ENCODE results near the gene ZNF778.

ZNF778 gene

DNA sequence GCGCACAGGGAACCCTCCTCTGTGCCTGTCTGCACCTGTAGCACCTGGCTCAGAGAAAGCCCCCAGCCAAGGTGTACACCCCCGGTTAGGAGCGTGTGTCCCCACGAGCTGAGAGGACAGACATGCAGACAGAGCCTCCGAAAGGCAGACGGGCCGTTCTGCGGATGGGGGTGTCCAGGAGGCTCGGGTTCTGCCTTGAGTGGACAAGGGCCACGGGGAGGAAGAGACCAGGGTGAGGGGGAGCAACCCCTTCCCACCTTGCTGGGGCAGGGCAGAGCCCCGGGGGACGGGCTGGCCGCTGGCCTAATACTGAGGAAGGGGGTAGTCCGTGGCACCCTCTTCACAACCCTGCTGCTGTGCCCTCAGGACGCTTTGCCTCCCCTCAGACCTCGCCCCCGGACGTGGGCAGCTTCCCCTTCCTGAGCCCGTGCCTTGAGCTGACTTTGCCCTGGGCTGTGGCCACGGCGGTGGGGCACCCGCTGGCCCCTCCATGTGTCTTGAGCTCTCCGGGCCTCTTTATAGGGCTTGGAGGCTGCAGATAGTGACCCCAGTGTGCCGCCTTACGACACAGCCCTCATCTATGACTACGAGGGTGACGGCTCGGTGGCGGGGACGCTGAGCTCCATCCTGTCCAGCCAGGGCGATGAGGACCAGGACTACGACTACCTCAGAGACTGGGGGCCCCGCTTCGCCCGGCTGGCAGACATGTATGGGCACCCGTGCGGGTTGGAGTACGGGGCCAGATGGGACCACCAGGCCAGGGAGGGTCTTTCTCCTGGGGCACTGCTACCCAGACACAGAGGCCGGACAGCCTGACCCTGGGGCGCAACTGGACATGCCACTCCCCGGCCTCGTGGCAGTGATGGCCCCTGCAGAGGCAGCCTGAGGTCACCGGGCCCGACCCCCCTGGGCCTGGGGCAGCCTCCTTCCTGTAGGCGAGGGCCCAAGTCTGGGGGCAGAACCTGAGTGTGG lies 22.9 kb upstream of the ZNF778 start:
- no peak for DNase-seq (ENCODE audit: low spot score)

- DNase-seq (ENCODE audit: low spot score), result no peak
Observed at GRCh38 chr16:89195521-89196171, 21.9 kb upstream of the ZNF778 start.

DNA sequence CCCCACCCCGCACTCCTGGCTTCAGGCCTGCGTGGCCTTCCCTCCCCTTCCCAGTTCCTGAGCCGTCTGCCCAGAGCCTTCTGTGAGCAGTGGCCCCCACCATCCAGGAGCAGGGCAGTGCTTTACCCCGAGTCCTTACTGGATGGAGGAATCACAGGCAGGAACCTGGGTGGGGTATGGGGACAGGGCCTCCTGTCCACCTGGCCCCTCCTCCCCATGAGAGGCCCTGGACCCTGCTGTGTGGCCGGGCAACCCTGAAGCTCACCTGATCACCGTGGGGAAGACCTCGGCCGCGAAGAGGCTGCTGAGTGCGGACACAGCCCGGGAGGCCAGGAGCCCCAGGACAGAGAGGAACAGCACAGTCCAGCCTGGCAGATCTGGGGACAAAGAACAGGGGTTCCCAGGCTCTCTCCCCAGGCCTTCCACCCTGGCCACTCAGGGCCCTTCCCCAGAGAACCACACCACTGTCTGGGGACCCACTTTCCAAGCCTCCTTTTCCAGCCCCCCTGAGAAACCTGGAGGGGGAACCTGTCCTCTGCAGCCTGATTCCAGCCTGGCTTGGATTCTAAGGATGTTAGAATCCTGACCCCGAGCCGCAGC lies 20.4 kb upstream of the ZNF778 start:
- no peak for DNase-seq (ENCODE audit: low spot score)

GRCh38 chr16:89197633-89198416 lies 19.7 kb upstream of the ZNF778 start:
- no peak for DNase-seq (ENCODE audit: low spot score)

- no peak for DNase-seq (ENCODE audit: low spot score)
Observed at GRCh38 chr16:89198417-89199240, 18.9 kb upstream of the ZNF778 start.

DNA sequence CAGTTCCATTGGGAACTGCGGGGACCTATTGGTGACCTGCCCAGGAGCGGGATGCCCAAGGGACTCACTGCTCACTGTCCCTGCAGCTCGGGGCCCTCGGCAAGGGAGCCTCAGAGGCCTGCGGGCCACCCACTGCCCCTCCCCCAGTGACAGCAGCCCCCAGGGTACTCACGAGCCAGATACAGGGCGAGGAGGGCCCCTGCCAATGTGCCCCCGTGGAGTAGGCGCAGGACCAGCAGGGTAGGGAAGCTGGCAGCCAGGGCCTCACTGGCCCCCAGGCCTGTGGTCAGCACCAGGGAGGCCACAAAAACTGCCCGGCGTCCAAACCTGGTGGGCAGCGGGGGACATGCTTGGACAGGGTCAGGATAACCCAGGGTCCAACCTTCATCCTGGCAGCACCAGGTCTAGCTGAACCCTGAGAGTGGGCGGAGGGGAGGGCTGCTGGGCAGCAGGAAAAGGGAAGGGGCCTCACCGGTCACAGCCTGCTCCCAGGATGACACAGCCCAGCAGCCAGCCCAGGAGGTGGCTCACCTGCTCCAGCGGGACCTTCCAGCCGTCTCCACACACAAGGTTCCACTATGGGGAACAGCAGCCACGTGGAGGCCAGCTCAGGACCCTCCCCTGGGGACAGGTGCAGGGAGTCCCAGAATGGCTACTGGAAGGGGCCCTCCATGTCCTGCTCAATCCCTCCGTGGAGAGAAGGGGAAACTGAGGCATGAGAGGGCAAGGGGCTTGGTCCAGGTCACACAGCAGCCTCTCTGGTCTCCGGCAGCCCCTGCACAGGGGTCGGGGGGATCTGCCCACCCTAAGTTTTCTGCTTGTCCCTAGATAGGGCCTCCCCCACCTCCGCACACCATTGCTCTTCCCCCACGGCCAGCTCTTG lies 18.0 kb upstream of the ZNF778 start:
- no peak for DNase-seq (ENCODE audit: low spot score)

- DNase-seq (ENCODE audit: low spot score), result no peak
Observed at GRCh38 chr16:89200124-89200849, 17.2 kb upstream of the ZNF778 start, which contains the start of gene SLC22A31. SLC22A31 (minus strand) TSS chr16:89200537; CDS start chr16:89200501, 36 bp downstream.

DNA sequence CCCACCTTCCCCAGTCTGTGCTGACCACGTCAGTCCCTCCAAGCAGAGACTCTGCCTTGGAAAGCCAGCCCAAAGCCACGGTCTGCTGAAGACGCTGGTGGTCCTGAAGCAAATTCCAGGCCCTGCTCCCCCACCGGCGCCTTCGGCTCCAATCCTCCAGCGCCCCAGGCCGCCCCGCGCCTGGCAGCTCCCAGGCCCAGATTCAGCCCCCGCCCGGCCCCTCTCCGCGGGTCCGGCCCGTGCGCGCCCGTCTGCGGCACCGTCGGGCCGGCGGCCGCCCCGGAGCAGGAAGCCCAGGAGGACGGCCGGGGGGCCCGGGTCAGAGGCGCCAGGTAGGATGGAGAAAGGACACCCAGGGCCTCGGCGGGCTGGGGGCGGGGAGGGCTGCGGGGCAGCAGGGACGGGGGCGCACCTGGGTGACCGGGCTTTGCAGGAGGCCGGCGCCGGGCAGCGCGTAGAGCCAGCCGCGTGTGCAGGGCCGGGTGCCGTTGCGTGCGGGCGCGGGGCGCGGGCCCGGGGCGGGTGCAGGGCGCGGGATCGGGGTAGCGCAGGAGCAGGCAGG lies 16.6 kb upstream of the ZNF778 start:
- DNase-seq (ENCODE audit: low spot score), result no peak

DNA sequence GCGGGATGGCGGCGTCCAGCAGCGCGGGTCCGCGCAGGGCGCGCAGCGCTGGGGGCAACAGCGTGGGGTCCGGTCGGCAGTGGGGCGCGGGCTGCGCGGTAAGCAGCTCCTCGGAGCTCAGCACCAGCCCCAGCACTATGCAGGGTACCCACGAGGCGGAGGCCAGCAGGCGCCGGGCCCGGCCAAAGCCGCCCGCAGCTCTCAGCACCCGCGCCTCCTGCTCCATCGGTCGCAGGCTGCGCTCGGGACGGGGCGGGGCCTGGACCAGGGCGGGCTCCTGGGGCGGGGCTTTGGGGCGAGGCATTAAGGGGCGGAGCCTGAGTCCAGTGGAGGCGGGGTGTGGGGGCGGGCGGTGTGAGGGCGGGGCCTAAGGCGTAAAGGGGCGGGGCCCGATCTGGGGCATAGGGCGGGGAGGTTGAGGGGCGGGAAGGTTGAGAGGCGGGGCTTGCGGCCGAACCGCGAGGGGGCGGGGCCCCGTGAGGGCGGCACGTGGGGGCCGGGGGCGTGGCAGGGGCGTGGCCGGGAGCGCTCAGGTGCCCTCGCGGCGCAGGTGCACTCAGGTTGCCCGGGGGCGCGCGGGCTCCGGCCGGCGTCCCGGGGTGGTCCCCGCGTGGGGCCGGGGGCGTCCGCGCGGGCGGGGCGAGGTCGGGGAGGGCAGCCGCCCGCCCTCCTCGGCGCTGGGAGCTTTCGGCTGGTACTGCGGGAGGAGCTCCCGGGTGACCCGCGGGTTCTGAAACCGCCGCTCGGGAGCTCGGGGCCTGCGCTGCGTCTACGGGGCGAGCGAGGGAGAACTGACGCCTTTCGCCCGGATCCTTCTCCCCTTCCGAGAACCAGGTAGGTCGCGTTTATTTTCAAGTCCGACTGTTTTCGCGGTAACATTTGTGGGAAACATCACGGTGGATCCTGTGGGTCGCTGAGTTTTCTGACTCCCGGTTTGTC lies 15.8 kb upstream of the ZNF778 start:
- DNase-seq (ENCODE audit: low spot score), result no peak

DNA sequence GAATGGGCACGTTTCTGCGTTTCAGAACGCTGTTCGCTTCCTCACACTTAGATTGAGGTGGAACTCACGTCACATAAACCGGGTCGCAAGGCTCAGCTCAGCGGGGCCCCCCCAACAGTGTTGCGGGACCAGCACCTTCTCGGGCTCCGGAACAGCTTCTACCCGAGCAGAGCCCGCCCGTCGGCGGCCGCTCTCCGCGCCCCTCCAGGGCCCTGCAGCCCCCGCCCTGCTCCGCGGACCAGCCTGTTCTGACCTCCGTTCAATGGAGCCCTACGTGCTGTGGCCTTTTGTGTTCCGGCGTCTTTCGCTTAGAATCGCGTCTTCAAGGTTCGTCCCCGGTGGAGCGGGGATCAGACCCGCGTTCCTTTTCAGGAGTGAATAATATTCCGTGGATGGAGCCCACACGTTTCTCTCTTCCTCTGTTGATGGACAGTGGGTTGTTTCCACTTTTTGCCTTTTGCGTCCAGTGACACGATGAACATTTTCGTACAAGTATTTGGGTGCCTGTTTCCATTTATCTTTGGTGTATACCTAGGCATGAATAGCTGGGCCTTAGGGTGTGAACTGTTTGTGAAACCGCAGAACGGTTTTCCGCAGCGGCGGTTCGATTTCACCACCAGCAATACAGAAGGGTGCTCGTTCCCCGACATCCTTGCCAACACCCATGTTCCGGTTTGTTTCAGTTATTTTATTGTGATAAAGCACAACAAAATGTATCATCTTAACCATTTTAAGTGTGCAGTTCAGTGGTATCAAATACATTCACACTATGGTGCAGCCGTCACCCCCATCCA lies 14.9 kb upstream of the ZNF778 start:
- DNase-seq (ENCODE audit: low spot score), result no peak

- no peak for DNase-seq (ENCODE audit: low spot score)
Observed at GRCh38 chr16:89207993-89208392, 9.5 kb upstream of the ZNF778 start.

GRCh38 chr16:89209522-89210044 lies 7.9 kb upstream of the ZNF778 start:
- DNase-seq (ENCODE audit: low spot score), result no peak

DNA sequence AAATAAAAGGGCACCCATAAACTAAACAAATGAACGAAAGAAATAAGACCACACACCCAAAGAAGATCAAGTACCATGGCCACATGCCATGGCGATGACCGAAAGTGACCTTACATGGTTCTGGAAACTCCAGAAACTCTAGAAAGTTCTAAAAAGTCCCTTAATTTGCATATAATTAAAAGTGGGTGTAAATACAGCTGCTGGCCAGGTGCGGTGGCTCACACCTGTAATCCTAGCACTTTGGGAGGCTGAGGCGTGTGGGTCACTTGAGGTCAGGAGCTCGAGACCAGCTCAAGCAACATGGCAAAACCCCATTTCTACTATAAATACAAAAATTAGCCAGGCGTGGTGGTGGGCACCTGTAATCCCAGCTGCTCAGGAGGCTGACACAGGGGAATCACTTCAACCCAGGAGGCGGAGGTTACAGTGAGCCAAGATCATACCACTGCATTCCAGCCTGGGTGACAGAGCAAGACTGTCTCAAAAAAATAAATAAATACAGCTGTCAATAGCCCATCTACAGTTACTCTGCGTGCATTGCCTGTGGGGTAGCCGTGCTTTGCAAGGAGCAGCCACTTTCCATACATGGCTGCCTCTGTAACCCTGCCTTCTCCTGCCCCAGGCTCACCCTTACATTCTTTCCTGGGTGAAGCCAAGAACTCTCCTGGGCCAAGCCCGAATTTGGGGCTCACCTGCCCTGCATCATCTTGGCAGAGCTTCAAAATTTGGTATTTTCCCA lies 7.2 kb upstream of the ZNF778 start:
- DNase-seq (ENCODE audit: low spot score), result no peak

- DNase-seq (ENCODE audit: low spot score), result no peak
Observed at GRCh38 chr16:89210904-89211515, 6.5 kb upstream of the ZNF778 start.

- peak; percentile 89 for DNase-seq (ENCODE audit: low spot score)
Observed at GRCh38 chr16:89216315-89217137, 977 bp upstream of the ZNF778 start.

Measured in Ammon's horn (tissue), 1 donor.